ENCODE measurements around the gene URM1. TPM values are rescaled to one million over a fixed set of nuclear protein-coding genes. Genes with fewer than 3 reads are reported as not detected.
"Not testable (repeated sequence)": the region's sequence is repeated elsewhere in the genome, so short reads cannot be mapped to it uniquely, and the experiment has no call there.

URM1 gene
- total RNA-seq, 5 donors from 2014 or later (not counting 1 experiment from before 2014, with no cell fraction given): 38.7 to 55.8 (median 52.5) TPM

DNA sequence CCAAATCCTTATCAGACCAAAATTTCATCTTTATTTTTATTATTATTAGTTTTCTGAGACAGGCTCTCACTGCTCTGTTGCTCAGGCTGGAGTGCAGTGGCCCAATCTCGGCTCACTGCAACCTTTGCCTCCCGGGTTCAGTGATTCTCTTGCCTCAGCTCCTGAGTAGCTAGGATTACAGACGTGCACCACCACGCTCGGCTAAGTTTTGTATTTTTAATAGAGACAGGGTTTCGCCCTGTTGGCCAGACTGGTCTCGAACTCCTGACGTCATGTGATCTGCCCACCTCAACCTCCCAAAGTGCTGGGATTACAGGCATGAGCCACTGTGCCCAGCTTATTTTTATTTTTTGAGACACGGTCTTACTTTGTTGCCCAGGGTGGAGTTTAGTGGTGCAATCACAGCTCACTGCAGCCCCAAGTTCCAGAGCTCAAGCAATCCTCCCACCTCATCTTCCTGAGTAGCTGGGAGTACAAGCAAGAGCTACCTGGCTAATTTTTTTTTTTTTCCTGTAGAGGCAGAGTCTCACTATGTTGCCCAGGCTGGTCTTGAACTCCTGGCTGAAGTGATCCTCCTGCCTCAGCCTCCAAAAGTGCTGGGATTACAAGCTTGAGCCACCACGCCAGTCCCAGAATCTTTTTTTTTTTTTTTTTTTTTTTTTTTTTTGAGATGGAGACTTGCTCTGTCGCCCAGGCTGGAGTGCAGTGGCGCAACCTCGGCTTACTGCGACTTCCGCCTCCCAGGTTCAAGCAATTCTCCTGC lies 32.1 kb upstream of the URM1 start:
- ChIA-PET POLR2A (interaction anchor here in 1 of 2 donors (0.5 kb wide), 1 partner anchor 90 kb away, joined by 3 read pairs; no protein-coding TSS in a partner anchor), CTCF (interaction anchor here (0.6 to 0.7 kb wide), 2 partner anchors 106 to 478 kb away, joined by 6 to 9 read pairs; no protein-coding TSS in a partner anchor)
- not testable (repeated sequence) for H3K27ac Mint-ChIP-seq; H3K27me3 Mint-ChIP-seq; H3K9me3 ChIP-seq; H3K4me3 ChIP-seq (ENCODE audit: control insufficient read depth in 1 of 2, extremely low read depth in 1 of 2, low read length in 1 of 2); ATAC-seq (replicated peaks in 1 of 4); DNase-seq; H3K9me3 Mint-ChIP-seq; H3K27ac ChIP-seq (ENCODE audit: low read length); H3K4me1 Mint-ChIP-seq; H3K27me3 ChIP-seq (replicated peaks in 1 of 2; ENCODE audit: control insufficient read depth in 2 of 2, extremely low read depth in 1 of 2, insufficient read depth in 2 of 2, low read length in 1 of 2); H3K36me3 Mint-ChIP-seq
- Histone ChIP-seq H3K36me3 (ENCODE audit: control insufficient read depth in 2 of 2, extremely low read depth in 1 of 2, insufficient read depth in 1 of 2, low read length in 1 of 2) (peaks cover 8 to 15% of the 10 kb centered on the region in 2 donors), H3K4me1 (ENCODE audit: control insufficient read depth in 1 of 2, extremely low read depth in 1 of 2, insufficient read depth in 2 of 2, low read length in 2 of 2) (peaks cover 7 to 19% of the 10 kb centered on the region in 2 experiments)
- 95% methylated on average over 4 of the region's 15 CpGs for WGBS (ENCODE audit: insufficient coverage)
- peak overlapping the region; percentile 82 to 97 (median 82) for H3K4me3 Mint-ChIP-seq

DNA sequence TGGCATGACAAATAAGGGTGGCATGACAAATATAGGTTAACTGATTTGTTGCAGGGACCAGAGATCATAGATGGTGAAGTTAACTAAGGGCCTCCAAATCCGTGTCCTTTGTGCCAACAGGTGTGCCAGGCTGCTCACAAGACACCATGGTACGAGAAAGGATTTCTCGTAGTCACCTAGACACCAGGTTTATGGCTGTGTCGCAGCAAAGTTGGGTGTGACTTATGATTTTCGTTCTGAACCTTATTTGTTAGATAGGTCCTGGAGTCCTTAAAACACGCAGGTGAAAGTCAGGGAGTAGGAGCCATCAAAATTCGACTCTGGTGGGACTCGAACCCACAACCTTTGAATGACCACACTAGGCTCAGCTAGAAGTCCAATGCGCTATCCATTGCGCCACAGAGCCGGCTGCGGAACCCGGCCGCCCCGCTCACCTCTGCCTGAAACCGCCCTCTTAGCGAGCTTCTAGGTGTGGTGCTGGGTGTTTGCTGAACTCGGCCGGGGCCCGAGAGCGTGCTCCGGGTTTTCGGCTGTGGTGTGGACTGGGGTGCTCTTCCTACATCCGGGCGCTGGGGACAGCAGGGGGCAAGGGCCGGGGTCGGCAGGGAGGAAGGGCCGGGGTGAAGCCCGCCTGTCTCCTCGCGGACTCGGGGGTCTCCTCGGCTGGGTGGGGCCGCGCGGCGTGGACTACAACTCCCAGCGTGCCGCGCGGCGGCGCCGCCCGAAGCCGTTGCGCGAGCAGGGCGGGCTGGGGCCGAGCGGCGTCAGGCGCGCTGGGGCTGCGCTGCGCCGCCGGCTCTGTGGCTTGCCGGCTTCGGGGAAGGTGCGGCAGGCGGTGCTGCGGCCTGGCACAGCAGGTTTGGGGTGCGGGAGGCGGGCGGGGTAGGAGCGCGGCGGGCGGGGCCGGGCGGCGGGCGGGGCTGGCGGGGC lies 31.1 kb upstream of the URM1 start, which contains the start of gene SLC27A4:
Gene SLC27A4 (plus strand): TSS at position 767 of the 930 bp plus-strand sequence. CDS start 2,606 bp downstream, outside the sequence.
- H3K27ac Mint-ChIP-seq: peak within 1 kb of the TSS; percentile 83 to 89
- 4% methylated on average over 57 of the region's 75 CpGs for WGBS (ENCODE audit: insufficient coverage)
- Histone ChIP-seq H3K36me3 (ENCODE audit: control insufficient read depth in 2 of 2, extremely low read depth in 1 of 2, insufficient read depth in 1 of 2, low read length in 1 of 2) (peaks cover 14 to 25% of the 10 kb centered on the region in 2 donors), H3K4me3 (ENCODE audit: control insufficient read depth in 1 of 2, extremely low read depth in 1 of 2, low read length in 1 of 2) (peak within 1 kb of the TSS; percentile 79 to 87), H3K27me3 (replicated peaks in 1 of 2; ENCODE audit: control insufficient read depth in 2 of 2, extremely low read depth in 1 of 2, insufficient read depth in 2 of 2, low read length in 1 of 2) (no peaks in the 10 kb centered on the region), H3K9me3 (no peaks in the 10 kb centered on the region), H3K27ac (ENCODE audit: low read length) (peak within 1 kb of the TSS; percentile 58), H3K4me1 (ENCODE audit: control insufficient read depth in 1 of 2, extremely low read depth in 1 of 2, insufficient read depth in 2 of 2, low read length in 2 of 2) (peaks cover 7 to 19% of the 10 kb centered on the region in 2 experiments)
- H3K4me1 Mint-ChIP-seq: peaks cover 8 to 9% (median 8%) of the 10 kb centered on the region in 3 donors
- peak; percentile 57 to 90 (median 77) for DNase-seq
- H3K4me3 Mint-ChIP-seq: peak within 1 kb of the TSS; percentile 82 to 97 (median 90)
- POLR2A ChIA-PET: no interaction called here
- H3K36me3 Mint-ChIP-seq: peaks cover 3% of the 10 kb centered on the region
- no peaks in the 10 kb centered on the region for H3K27me3 Mint-ChIP-seq
- CTCF ChIA-PET: no interaction called here
- no peaks in the 10 kb centered on the region for H3K9me3 Mint-ChIP-seq
- peak; percentile 94 to 96 (median 95) for ATAC-seq (replicated peaks in 1 of 4)

DNA sequence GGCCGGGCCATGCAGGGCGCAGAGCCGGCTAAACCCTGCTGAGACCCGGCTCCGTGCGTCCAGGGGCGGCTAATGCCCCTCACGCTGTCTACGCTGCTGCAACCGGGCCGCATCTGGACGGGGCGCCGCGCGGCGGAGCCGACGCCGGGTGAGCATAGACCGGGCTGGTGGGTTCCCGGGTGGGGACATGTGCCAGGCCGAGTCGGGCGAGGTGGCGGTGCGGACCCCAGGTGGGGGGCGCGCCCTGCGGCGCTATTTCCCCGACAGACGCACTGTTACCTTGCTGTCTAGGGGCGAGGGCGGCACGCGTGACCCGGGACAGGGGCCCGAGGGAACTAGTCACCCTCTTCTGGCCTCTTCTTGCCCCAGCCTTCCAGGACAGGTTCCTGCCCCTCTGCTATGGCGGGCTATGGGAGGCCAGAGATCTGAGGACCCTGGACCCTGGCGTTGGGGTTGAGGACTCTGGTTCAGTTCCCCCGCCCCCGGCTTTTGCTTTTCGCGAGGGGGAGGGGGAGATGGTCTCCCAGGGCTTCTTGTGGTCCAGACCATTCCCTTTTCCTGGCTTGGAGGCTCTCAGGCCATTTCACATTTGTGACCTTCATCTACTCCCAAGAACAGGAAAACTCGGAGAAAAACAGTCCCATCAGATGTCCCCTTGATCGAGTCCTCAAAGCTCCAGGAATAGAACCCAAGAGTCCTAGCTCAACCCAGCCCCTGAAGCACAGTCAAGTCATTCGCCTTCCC lies 30.3 kb upstream of the URM1 start:
- POLR2A ChIA-PET: no interaction called here
- peak overlapping the region; percentile 38 for H3K27ac ChIP-seq (ENCODE audit: low read length)
- WGBS (ENCODE audit: insufficient coverage): under 1% methylated on average over 41 of the region's 48 CpGs

DNA sequence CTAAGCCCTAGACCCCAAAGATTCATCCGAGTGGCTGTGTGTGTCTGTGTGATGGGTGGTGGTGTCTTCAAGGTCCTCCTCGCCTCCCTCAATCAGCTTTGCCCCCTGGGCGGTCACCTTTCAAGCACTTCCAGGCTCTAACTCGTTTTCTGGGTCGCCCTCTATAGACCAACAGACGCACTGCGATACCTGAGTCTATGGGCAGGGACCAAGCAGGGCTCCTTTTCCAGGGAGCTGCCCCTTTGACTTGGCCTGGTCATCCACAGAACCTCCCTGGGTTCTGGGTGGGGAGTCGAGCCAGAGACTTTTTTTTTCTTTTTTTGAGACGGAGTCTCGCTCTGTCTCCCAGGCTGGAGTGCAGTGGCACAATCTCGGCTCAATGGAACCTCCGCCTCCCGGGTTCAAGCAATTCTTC lies 29.7 kb upstream of the URM1 start:
- Mint-ChIP-seq H3K27ac (peak overlapping the region; percentile 83 to 89), H3K27me3 (no peaks in the 10 kb centered on the region), H3K36me3 (peaks cover 3% of the 10 kb centered on the region), H3K4me1 (peaks cover 8 to 9% (median 8%) of the 10 kb centered on the region in 3 donors), H3K9me3 (no peaks in the 10 kb centered on the region), H3K4me3 (peak overlapping the region; percentile 82 to 97 (median 90))
- peak; percentile 38 to 46 (median 42) for ATAC-seq (replicated peaks in 1 of 4)
- H3K27me3 ChIP-seq (replicated peaks in 1 of 2; ENCODE audit: control insufficient read depth in 2 of 2, extremely low read depth in 1 of 2, insufficient read depth in 2 of 2, low read length in 1 of 2): no peaks in the 10 kb centered on the region
- CTCF ChIA-PET: interaction anchor here (0.5 to 1.3 kb wide), 5 partner anchors 11 to 92 kb away, joined by 3 to 9 read pairs (median 5); partner anchors contain the start of gene URM1 (in 1 of the 2)
- WGBS (ENCODE audit: insufficient coverage): 38% methylated on average over 11 of the region's 13 CpGs
- DNase-seq: peak; percentile 14 to 79 (median 55)
- peak overlapping the region; percentile 38 for H3K27ac ChIP-seq (ENCODE audit: low read length)
- POLR2A ChIA-PET: no interaction called here
- H3K36me3 ChIP-seq (ENCODE audit: control insufficient read depth in 2 of 2, extremely low read depth in 1 of 2, insufficient read depth in 1 of 2, low read length in 1 of 2): peaks cover 14 to 36% of the 10 kb centered on the region in 2 donors
- H3K4me1 ChIP-seq (ENCODE audit: control insufficient read depth in 1 of 2, extremely low read depth in 1 of 2, insufficient read depth in 2 of 2, low read length in 2 of 2): peaks cover 7 to 19% of the 10 kb centered on the region in 2 experiments
- H3K9me3 ChIP-seq: no peaks in the 10 kb centered on the region
- peak overlapping the region; percentile 69 to 87 for H3K4me3 ChIP-seq (ENCODE audit: control insufficient read depth in 1 of 2, extremely low read depth in 1 of 2, low read length in 1 of 2)

More for the DNA sequence above, 30.3 kb upstream of the URM1 start:
- Histone ChIP-seq H3K4me3 (ENCODE audit: control insufficient read depth in 1 of 2, extremely low read depth in 1 of 2, low read length in 1 of 2) (peak overlapping the region; percentile 69 to 87), H3K36me3 (ENCODE audit: control insufficient read depth in 2 of 2, extremely low read depth in 1 of 2, insufficient read depth in 1 of 2, low read length in 1 of 2) (peaks cover 14 to 33% of the 10 kb centered on the region in 2 donors), H3K27me3 (replicated peaks in 1 of 2; ENCODE audit: control insufficient read depth in 2 of 2, extremely low read depth in 1 of 2, insufficient read depth in 2 of 2, low read length in 1 of 2) (no peaks in the 10 kb centered on the region), H3K9me3 (no peaks in the 10 kb centered on the region), H3K4me1 (ENCODE audit: control insufficient read depth in 1 of 2, extremely low read depth in 1 of 2, insufficient read depth in 2 of 2, low read length in 2 of 2) (peaks cover 7 to 19% of the 10 kb centered on the region in 2 experiments)
- peak overlapping the region; percentile 83 to 89 for H3K27ac Mint-ChIP-seq
- peak; percentile 10 to 26 (median 16) for ATAC-seq (replicated peaks in 1 of 4)
- H3K4me3 Mint-ChIP-seq: peak overlapping the region; percentile 82 to 97 (median 90)
- H3K4me1 Mint-ChIP-seq: peaks cover 8 to 9% (median 8%) of the 10 kb centered on the region in 3 donors
- peaks cover 3% of the 10 kb centered on the region for H3K36me3 Mint-ChIP-seq
- no peaks in the 10 kb centered on the region for H3K27me3 Mint-ChIP-seq
- CTCF ChIA-PET: interaction anchor here (0.5 to 1.3 kb wide), 5 partner anchors 10 to 90 kb away, joined by 3 to 9 read pairs (median 5); partner anchors contain the start of gene URM1 (in 1 of the 2)
- peak in 3 of 35 experiments; percentile 0 to 8 (median 6) for DNase-seq
- H3K9me3 Mint-ChIP-seq: no peaks in the 10 kb centered on the region

DNA sequence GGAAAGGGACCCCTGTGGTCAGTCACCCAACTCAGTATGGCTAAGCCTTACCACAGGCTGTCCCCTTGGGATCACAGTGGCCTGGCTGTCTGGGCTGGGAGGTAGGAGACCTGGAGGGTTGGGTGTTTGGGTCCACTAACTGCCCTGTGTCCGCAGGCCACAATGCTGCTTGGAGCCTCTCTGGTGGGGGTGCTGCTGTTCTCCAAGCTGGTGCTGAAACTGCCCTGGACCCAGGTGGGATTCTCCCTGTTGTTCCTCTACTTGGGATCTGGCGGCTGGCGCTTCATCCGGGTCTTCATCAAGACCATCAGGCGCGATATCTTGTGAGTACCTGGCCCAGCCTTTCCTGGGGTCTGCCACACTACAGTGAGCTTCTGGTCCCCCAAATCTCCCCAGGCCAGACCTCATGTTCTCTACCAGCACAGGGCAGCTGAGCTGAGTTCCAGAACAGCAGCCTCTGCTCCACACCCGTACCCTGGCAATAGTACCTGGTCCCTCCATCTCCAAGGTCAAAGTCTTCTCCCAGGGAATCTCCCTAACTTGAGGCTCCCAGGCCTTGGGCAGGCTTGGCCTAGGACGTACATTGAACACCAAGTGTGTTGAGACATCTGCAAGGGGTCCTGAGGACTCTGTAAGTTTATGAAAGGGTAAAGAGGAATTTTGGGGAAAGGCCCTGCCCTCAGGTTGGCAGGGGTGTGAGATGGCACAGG lies 28.0 kb upstream of the URM1 start:
- Mint-ChIP-seq H3K36me3 (peaks cover 6% of the 10 kb centered on the region), H3K27me3 (no peaks in the 10 kb centered on the region), H3K9me3 (no peaks in the 10 kb centered on the region), H3K4me3 (no peak overlapping the region), H3K4me1 (peaks cover 8 to 9% (median 8%) of the 10 kb centered on the region in 3 donors), H3K27ac (no peak overlapping the region)
- H3K36me3 ChIP-seq (ENCODE audit: control insufficient read depth in 2 of 2, extremely low read depth in 1 of 2, insufficient read depth in 1 of 2, low read length in 1 of 2): peaks cover 18 to 51% of the 10 kb centered on the region in 2 donors
- whole genome bisulfite sequencing (ENCODE audit: insufficient coverage): 100% methylated on average over 8 of the region's 8 CpGs
- H3K27ac ChIP-seq (ENCODE audit: low read length): no peak overlapping the region
- no peaks in the 10 kb centered on the region for H3K9me3 ChIP-seq
- DNase-seq (no peak), ATAC-seq (replicated peaks in 1 of 4) (no peak)
- no peak overlapping the region for H3K4me3 ChIP-seq (ENCODE audit: control insufficient read depth in 1 of 2, extremely low read depth in 1 of 2, low read length in 1 of 2)
- no peaks in the 10 kb centered on the region for H3K27me3 ChIP-seq (replicated peaks in 1 of 2; ENCODE audit: control insufficient read depth in 2 of 2, extremely low read depth in 1 of 2, insufficient read depth in 2 of 2, low read length in 1 of 2)
- CTCF ChIA-PET: no interaction called here
- POLR2A ChIA-PET: no interaction called here
- H3K4me1 ChIP-seq (ENCODE audit: control insufficient read depth in 1 of 2, extremely low read depth in 1 of 2, insufficient read depth in 2 of 2, low read length in 2 of 2): peaks cover 7 to 19% of the 10 kb centered on the region in 2 experiments

Measured in T-cell (primary cell).